Measurements from ENCODE around the gene FUZ. TPM values are rescaled to one million over a fixed set of nuclear protein-coding genes. Genes with fewer than 3 reads are reported as not detected.
A peak's percentile ranks its signal among the peaks of the same experiment; 100 is the strongest.

The FUZ gene
- total and polyA plus RNA-seq, 2 donors (not counting 1 experiment from before 2014, with no cell fraction given), result 30.2 to 31.5 TPM

DNA sequence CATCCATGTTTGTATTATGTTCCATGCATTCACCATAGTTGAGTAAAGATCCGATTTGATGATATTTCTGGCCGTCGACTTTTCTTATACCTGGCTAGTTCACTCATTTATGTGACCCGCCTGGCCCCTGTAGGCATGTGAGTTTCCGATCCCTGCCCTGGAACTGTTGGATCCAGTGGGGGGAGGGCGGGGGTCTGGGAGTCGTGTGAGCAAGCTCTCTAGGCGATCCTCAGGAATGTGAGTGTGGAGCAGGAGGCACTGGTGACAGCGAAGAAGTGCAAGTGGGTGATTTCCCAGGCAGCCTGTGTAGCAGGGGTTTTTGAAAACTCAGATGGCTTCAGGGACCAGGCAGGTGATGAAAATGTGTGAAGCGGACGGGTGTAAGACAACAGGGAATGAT lies 27.2 kb upstream of the FUZ start:
- no peak for ATAC-seq (ENCODE audit: low read depth)
- Mint-ChIP-seq H3K27me3 (no peaks in the 10 kb centered on the region), H3K9me3 (ENCODE audit: insufficient read depth) (no peaks in the 10 kb centered on the region), H3K4me3 (no peak overlapping the region), H3K27ac (peak overlapping the region; percentile 71), H3K4me1 (peaks cover 32% of the 10 kb centered on the region)
- H3K27me3 ChIP-seq (replicated peaks in 1 of 4; ENCODE audit: control extremely low read depth in 1 of 4, control insufficient read depth in 3 of 4, insufficient read depth in 4 of 4, low read length in 3 of 4), result no peaks in the 10 kb centered on the region
- peaks cover 29 to 36% of the 10 kb centered on the region in 2 donors for H3K4me1 ChIP-seq (ENCODE audit: control insufficient read depth in 2 of 2, insufficient read depth in 2 of 2, low read length in 2 of 2)
- 95% methylated on average over 11 of the region's 11 CpGs for WGBS (ENCODE audit: insufficient coverage)
- no peaks in the 10 kb centered on the region for H3K79me2 ChIP-seq (ENCODE audit: control insufficient read depth, insufficient read depth, low read length)
- no peak overlapping the region for H3K4me3 ChIP-seq (ENCODE audit: control extremely low read depth in 1 of 5, extremely low read depth in 1 of 5, insufficient read depth in 1 of 5, low read depth in 2 of 5, low read length in 4 of 5)
- no peak overlapping the region for H3K4me2 ChIP-seq (replicated peaks; ENCODE audit: low read depth, low read length, poor library complexity, severe bottlenecking)
- POLR2A ChIA-PET, result no interaction called here
- H3K27ac ChIP-seq (ENCODE audit: low read length in 2 of 2), result no peak overlapping the region
- CTCF ChIA-PET, result no interaction called here
- TF ChIP-seq, protein P1, sequence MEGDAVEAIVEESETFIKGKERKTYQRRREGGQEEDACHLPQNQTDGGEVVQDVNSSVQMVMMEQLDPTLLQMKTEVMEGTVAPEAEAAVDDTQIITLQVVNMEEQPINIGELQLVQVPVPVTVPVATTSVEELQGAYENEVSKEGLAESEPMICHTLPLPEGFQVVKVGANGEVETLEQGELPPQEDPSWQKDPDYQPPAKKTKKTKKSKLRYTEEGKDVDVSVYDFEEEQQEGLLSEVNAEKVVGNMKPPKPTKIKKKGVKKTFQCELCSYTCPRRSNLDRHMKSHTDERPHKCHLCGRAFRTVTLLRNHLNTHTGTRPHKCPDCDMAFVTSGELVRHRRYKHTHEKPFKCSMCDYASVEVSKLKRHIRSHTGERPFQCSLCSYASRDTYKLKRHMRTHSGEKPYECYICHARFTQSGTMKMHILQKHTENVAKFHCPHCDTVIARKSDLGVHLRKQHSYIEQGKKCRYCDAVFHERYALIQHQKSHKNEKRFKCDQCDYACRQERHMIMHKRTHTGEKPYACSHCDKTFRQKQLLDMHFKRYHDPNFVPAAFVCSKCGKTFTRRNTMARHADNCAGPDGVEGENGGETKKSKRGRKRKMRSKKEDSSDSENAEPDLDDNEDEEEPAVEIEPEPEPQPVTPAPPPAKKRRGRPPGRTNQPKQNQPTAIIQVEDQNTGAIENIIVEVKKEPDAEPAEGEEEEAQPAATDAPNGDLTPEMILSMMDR (IDR thresholded peaks at IDR 0.05), result no peak
- no peak for TF ChIP-seq EZH2 (IDR thresholded peaks at IDR 0.05; ENCODE audit: borderline replicate concordance, insufficient read depth, low read depth, low read length, poor library complexity, severe bottlenecking)
- H2AFZ ChIP-seq (ENCODE audit: insufficient read depth, low read depth, low read length, poor library complexity, severe bottlenecking), result no peak overlapping the region
- intact Hi-C loops (cut with micrococcal nuclease), result no loop called here
- peaks cover 0 to 44% of the 10 kb centered on the region in 2 experiments for H3K36me3 ChIP-seq (replicated peaks in 1 of 2; ENCODE audit: control extremely low read depth in 1 of 2, control insufficient read depth in 1 of 2, extremely low read depth in 1 of 2, insufficient read depth in 2 of 2, low read length in 1 of 2)
- no peaks in the 10 kb centered on the region for H3K9me3 ChIP-seq (ENCODE audit: control extremely low read depth in 1 of 3, control insufficient read depth in 2 of 3, insufficient read depth in 1 of 3, low read length in 2 of 3)
- no peak overlapping the region for H3K9ac ChIP-seq (ENCODE audit: low read length)
- H4K20me1 ChIP-seq (ENCODE audit: control insufficient read depth, insufficient read depth, low read length, poor library complexity, severe bottlenecking), result no peaks in the 10 kb centered on the region
- DNase-seq, result no peak

- POLR2A ChIA-PET, result no interaction called here
- Histone ChIP-seq H3K9ac (ENCODE audit: low read length) (no peak overlapping the region), H3K9me3 (ENCODE audit: control extremely low read depth in 1 of 3, control insufficient read depth in 2 of 3, insufficient read depth in 1 of 3, low read length in 2 of 3) (no peaks in the 10 kb centered on the region), H3K79me2 (ENCODE audit: control insufficient read depth, insufficient read depth, low read length) (no peaks in the 10 kb centered on the region), H3K27me3 (replicated peaks in 1 of 4; ENCODE audit: control extremely low read depth in 1 of 4, control insufficient read depth in 3 of 4, insufficient read depth in 4 of 4, low read length in 3 of 4) (no peaks in the 10 kb centered on the region), H3K4me3 (ENCODE audit: control extremely low read depth in 1 of 5, extremely low read depth in 1 of 5, insufficient read depth in 1 of 5, low read depth in 2 of 5, low read length in 4 of 5) (no peak overlapping the region), H3K4me1 (ENCODE audit: control insufficient read depth in 2 of 2, insufficient read depth in 2 of 2, low read length in 2 of 2) (peaks cover 23 to 30% of the 10 kb centered on the region in 2 donors), H3K27ac (ENCODE audit: low read length in 2 of 2) (no peak overlapping the region), H4K20me1 (ENCODE audit: control insufficient read depth, insufficient read depth, low read length, poor library complexity, severe bottlenecking) (no peaks in the 10 kb centered on the region), H3K4me2 (replicated peaks; ENCODE audit: low read depth, low read length, poor library complexity, severe bottlenecking) (no peak overlapping the region), H2AFZ (ENCODE audit: insufficient read depth, low read depth, low read length, poor library complexity, severe bottlenecking) (no peak overlapping the region), H3K36me3 (replicated peaks in 1 of 2; ENCODE audit: control extremely low read depth in 1 of 2, control insufficient read depth in 1 of 2, extremely low read depth in 1 of 2, insufficient read depth in 2 of 2, low read length in 1 of 2) (peaks cover 0 to 50% of the 10 kb centered on the region in 2 experiments)
- Mint-ChIP-seq H3K27ac (no peak overlapping the region), H3K4me1 (peaks cover 26% of the 10 kb centered on the region), H3K4me3 (no peak overlapping the region), H3K27me3 (no peaks in the 10 kb centered on the region), H3K9me3 (ENCODE audit: insufficient read depth) (no peaks in the 10 kb centered on the region)
- DNase-seq, result no peak
- WGBS (ENCODE audit: insufficient coverage), result over 99% methylated on average over 11 of the region's 11 CpGs
- CTCF ChIA-PET, result no interaction called here
- intact Hi-C loops (cut with micrococcal nuclease), result no loop called here
- ATAC-seq (ENCODE audit: low read depth), result no peak
- TF ChIP-seq EZH2 (IDR thresholded peaks at IDR 0.05; ENCODE audit: borderline replicate concordance, insufficient read depth, low read depth, low read length, poor library complexity, severe bottlenecking), result no peak
- TF ChIP-seq, protein P1 (IDR thresholded peaks at IDR 0.05), result no peak
Measured at GRCh38 chr19:49839713-49840112, 26.6 kb upstream of the FUZ start.
